Fibroblast of the aortic adventitia (primary cell): ENCODE measurements around the gene MATCAP1. TPM values are rescaled to one million over a fixed set of nuclear protein-coding genes. Genes with fewer than 3 reads are reported as not detected.

ENCODE experiments used
- DNase-seq: peaks from one replicate; pipeline ENCODE4 v3.0.0-alpha.2; 2010; ENCODE audit warnings: low read depth
- H3K4me3 ChIP-seq: 2 replicates; pipeline ENCODE4 v1.5.1; 2011; ENCODE audit warnings: low read depth, mild to moderate bottlenecking, control low read depth, low read length, moderate library complexity
- total RNA-seq: library from RNA; depleted of rRNA; stranded (reverse); fragments of >200 nt; gene quantifications from 2 replicates; pipeline ENCODE4 v1.2.3, GENCODE V29; 2012; ENCODE audit warnings: low replicate concordance
- TF ChIP-seq, protein P1 (sequence below): IDR thresholded peaks from 2 replicates; pipeline ENCODE4 v1.5.1; 2011; ENCODE audit warnings: mild to moderate bottlenecking, low read length, control low read depth, inconsistent platforms; ENCODE audit not compliant: insufficient read depth

Gene MATCAP1
- total RNA-seq, 1 donor: 9.9 TPM

GRCh38 chr16:67227567-67227921, 43.8 kb upstream of the MATCAP1 start:
- DNase-seq: no peak
- H3K4me3 ChIP-seq: peak overlapping the region; percentile 100
- TF ChIP-seq, protein P1, sequence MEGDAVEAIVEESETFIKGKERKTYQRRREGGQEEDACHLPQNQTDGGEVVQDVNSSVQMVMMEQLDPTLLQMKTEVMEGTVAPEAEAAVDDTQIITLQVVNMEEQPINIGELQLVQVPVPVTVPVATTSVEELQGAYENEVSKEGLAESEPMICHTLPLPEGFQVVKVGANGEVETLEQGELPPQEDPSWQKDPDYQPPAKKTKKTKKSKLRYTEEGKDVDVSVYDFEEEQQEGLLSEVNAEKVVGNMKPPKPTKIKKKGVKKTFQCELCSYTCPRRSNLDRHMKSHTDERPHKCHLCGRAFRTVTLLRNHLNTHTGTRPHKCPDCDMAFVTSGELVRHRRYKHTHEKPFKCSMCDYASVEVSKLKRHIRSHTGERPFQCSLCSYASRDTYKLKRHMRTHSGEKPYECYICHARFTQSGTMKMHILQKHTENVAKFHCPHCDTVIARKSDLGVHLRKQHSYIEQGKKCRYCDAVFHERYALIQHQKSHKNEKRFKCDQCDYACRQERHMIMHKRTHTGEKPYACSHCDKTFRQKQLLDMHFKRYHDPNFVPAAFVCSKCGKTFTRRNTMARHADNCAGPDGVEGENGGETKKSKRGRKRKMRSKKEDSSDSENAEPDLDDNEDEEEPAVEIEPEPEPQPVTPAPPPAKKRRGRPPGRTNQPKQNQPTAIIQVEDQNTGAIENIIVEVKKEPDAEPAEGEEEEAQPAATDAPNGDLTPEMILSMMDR: no peak

DNA sequence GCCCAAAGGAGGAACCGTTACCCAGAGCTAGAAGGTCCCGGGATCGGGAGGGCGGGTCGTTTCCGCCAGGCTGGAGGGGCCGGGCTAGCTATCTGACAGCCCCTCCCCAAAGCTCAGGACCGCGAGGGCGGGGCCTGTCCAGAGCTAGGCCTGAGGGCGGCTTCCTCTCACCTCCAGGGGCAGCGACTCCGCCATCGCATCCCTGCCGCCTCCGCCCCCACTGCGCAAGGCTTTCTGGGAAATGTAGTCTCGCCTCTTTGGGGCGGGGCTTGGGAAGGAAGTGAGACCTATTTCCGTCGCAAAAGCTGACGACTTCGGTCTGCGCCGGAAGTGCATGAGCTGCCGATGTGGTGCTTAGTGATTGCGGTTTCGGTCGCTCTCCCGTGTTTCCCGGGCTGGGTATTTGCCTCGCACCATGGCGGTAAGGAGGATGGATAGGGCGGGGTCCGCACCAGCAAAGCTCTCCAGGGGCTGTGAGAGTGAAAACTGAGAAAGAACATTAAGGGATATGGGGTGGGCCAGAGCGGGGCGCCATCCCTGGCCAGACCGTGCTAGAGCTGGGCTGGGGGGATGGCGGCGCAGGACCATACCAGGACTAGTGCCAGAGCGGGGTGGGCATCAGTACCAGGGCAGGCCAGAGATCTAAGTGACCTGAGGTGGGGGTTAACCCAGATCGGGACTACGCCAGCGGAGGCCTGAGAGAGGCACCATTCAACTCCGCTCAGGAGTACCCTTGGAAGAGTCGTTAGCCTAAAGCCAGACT, 43.2 kb upstream of the MATCAP1 start, which contains the start of gene TMEM208:
TMEM208 (plus strand) TSS at position 327 of the 763 bp plus-strand sequence; CDS start at position 416, 89 bp downstream.
- TF ChIP-seq, protein P1: peak; percentile 10
- DNase-seq: peak; percentile 98
- H3K4me3 ChIP-seq: peak within 1 kb of the TSS; percentile 100

GRCh38 chr16:67226295-67226803, 42.6 kb upstream of the MATCAP1 start:
- TF ChIP-seq, protein P1: no peak
- no peak for DNase-seq
- peak overlapping the region; percentile 92 for H3K4me3 ChIP-seq

DNA sequence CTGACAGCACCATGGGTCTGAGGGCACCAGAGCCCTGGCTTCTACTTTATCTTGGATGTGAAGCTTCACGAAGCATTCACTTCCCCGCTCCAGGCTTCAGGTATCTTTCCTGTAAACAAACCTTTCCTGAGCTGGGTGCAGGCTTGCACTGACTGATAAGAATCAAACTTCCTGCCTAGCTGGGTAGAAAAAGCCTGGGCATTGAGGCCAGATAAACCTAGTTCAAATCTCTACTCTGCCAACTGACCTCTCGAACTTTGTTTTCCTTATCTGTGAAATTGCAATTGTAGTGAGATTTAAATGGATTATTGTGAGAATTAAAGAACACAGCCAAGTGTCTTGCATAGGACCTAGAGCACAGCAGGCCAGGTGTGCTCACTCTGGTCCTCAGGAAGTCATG, 40.2 kb upstream of the MATCAP1 start:
- no peak overlapping the region for H3K4me3 ChIP-seq
- TF ChIP-seq, protein P1: no peak
- no peak for DNase-seq

- DNase-seq: peak; percentile 26
- TF ChIP-seq, protein P1: no peak
Observed at GRCh38 chr16:67216612-67217490, 33.1 kb upstream of the MATCAP1 start.

GRCh38 chr16:67215706-67216105, 31.9 kb upstream of the MATCAP1 start:
- no peak overlapping the region for H3K4me3 ChIP-seq
- no peak for DNase-seq
- TF ChIP-seq, protein P1: no peak

More at GRCh38 chr16:67216612-67217490, 33.1 kb upstream of the MATCAP1 start:
- H3K4me3 ChIP-seq: no peak overlapping the region
